ENCODE data around the gene RASA3.

The RASA3 gene

GRCh38 chr13:114019367-114019766 lies 113.1 kb downstream of the RASA3 start:
- no peak overlapping the region for H3K4me3 ChIP-seq (replicated peaks; ENCODE audit: insufficient read depth, low read length)
- no peaks in the 10 kb centered on the region for H3K27me3 ChIP-seq (ENCODE audit: insufficient read depth, poor library complexity, severe bottlenecking)
- H3K27ac ChIP-seq (replicated peaks): no peak overlapping the region
- TF ChIP-seq GABPA (IDR thresholded peaks at IDR 0.05; ENCODE audit: low read depth) (no peak), REST (IDR thresholded peaks at IDR 0.05; ENCODE audit: insufficient replicate concordance, low read depth) (no peak), SPI1 (IDR thresholded peaks at IDR 0.05; ENCODE audit: borderline replicate concordance, low read depth) (no peak), POLR2AphosphoS5 (IDR thresholded peaks at IDR 0.05; ENCODE audit: low read depth) (no peak), CTCF (IDR thresholded peaks at IDR 0.05; ENCODE audit: insufficient read depth, low read length) (no peak)
- DNase-seq (ENCODE audit: low read depth in 1 of 2, low spot score in 1 of 2): no peak

- TF ChIP-seq POLR2AphosphoS5 (IDR thresholded peaks at IDR 0.05; ENCODE audit: low read depth) (no peak), REST (IDR thresholded peaks at IDR 0.05; ENCODE audit: insufficient replicate concordance, low read depth) (no peak), CTCF (IDR thresholded peaks at IDR 0.05; ENCODE audit: insufficient read depth, low read length) (no peak), SPI1 (IDR thresholded peaks at IDR 0.05; ENCODE audit: borderline replicate concordance, low read depth) (no peak), GABPA (IDR thresholded peaks at IDR 0.05; ENCODE audit: low read depth) (no peak)
- DNase-seq (ENCODE audit: low read depth in 1 of 2, low spot score in 1 of 2): no peak
- Histone ChIP-seq H3K4me3 (replicated peaks; ENCODE audit: insufficient read depth, low read length) (no peak overlapping the region), H3K27ac (replicated peaks) (no peak overlapping the region), H3K27me3 (ENCODE audit: insufficient read depth, poor library complexity, severe bottlenecking) (no peaks in the 10 kb centered on the region)
Observed at GRCh38 chr13:114018461-114019055, 113.9 kb downstream of the RASA3 start.

GRCh38 chr13:114017966-114018365 lies 114.5 kb downstream of the RASA3 start:
- H3K27me3 ChIP-seq (ENCODE audit: insufficient read depth, poor library complexity, severe bottlenecking): no peaks in the 10 kb centered on the region

More at GRCh38 chr13:114017966-114018365, 114.5 kb downstream of the RASA3 start:
- no peak overlapping the region for H3K4me3 ChIP-seq (replicated peaks; ENCODE audit: insufficient read depth, low read length)
- no peak for DNase-seq (ENCODE audit: low read depth in 1 of 2, low spot score in 1 of 2)
- TF ChIP-seq POLR2AphosphoS5 (IDR thresholded peaks at IDR 0.05; ENCODE audit: low read depth): no peak
- no peak for TF ChIP-seq REST (IDR thresholded peaks at IDR 0.05; ENCODE audit: insufficient replicate concordance, low read depth)
- TF ChIP-seq GABPA (IDR thresholded peaks at IDR 0.05; ENCODE audit: low read depth): no peak
- TF ChIP-seq SPI1 (IDR thresholded peaks at IDR 0.05; ENCODE audit: borderline replicate concordance, low read depth): no peak
- TF ChIP-seq CTCF (IDR thresholded peaks at IDR 0.05; ENCODE audit: insufficient read depth, low read length): no peak
- H3K27ac ChIP-seq (replicated peaks): no peak overlapping the region
